H1 (cell line): Measurements from ENCODE around the gene SRXN1. TPM values are rescaled to one million over a fixed set of nuclear protein-coding genes. Genes with fewer than 3 reads are reported as not detected.

Experiments
- BACH1 ChIP-seq: IDR thresholded peaks from 2 replicates; pipeline ENCODE4 v1.6.1; 2012; ENCODE audit warnings: low read length, improper control_type of control experiment
- NRF1 ChIP-seq: IDR thresholded peaks from 2 replicates; pipeline ENCODE4 v1.6.1; 2011; ENCODE audit warnings: mild to moderate bottlenecking, low read depth, low read length, improper control_type of control experiment
- SP2 ChIP-seq: IDR thresholded peaks from 2 replicates; pipeline ENCODE4 v1.6.1; 2012; ENCODE audit warnings: mild to moderate bottlenecking, low read length, inconsistent platforms
- polyA plus RNA-seq, 7 experiments: library from polyadenylated mRNA; depleted of rRNA in 3 of 7; stranded (reverse) in 5 of 7; unstranded in 2 of 7; fragments of >200 nt in 5 of 7; fragments of 200-250 nt in 2 of 7; gene quantifications; 1 replicate in 5 of 7; 2 replicates in 1 of 7; 4 replicates in 1 of 7; pipeline versions ENCODE4 v1.2.1 to v1.2.3, GENCODE V29; 2011 to 2013; ENCODE audit warnings: missing spikeins in 2 of 7, mixed read lengths in 2 of 7
- total RNA-seq: library from RNA; stranded (reverse); fragmentation: NEBNext Ultra II Directional; extraction: Animal tissue kit (Norgen Biotek cat#: 25700); gene quantifications from 2 replicates; pipeline ENCODE4 v1.2.1, GENCODE V29; 2021

SRXN1 gene
- total and polyA plus RNA-seq, 2 of the 8 experiments (the other 6 are each of a cell fraction or from before 2014, with no cell fraction given), result 12.2 to 15.8 TPM

DNA sequence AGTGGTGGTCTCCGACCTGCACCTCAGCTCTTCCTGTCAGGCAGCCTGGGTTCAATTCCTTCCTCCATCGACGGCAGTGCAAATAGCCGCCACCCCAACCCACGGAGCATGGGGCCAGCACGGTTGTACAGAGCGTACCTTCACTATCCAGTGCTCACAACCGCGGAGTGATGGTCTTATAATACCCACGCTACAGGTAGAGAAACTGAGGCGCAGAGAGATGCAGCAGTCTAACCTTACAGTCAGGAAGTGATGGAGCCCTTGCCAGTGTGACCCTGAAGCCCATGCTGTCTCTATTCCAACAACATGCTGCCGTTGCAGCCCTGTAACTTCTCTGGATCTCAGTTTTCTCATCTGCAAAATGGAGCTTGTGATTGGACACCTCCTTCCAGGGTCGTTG is 11.6 kb upstream of the SRXN1 start (continued):
- TF ChIP-seq SP2 (no peak), BACH1 (no peak), NRF1 (no peak)
